K562 (cell line): ENCODE measurements around the gene DNAH9. TPM values are rescaled to one million over a fixed set of nuclear protein-coding genes. Genes with fewer than 3 reads are reported as not detected.
"Not testable (repeated sequence)": the region's sequence is repeated elsewhere in the genome, so short reads cannot be mapped to it uniquely, and the experiment has no call there.

ENCODE experiments used
- ATAC-seq: fragments of 200-7000 bp; cut with Tn5 transposase; 3 replicates; pipeline ENCODE4 v1.9.1; 2020; ENCODE audit warnings: moderate library complexity
- BruUV-seq: library from RNA; stranded (reverse); fragments of 400-500 nt; replicated peaks from 2 replicates; lab custom pipeline; 2021; lab: Mats Ljungman, UMichigan
- CTCF ChIA-PET: fragments of 300-600 bp; formaldehyde crosslinking; extraction: SDS; loops from one replicate; lab custom pipeline; 2021; ENCODE audit warnings: low intra/inter-chr PET ratio; lab: Yijun Ruan, JAX
- POLR2A ChIA-PET: fragments of 300-600, 350-650 bp; sonication (Branson Sonifier 250); formaldehyde crosslinking; extraction: SDS; loops from one replicate; lab custom pipeline; 2021; ENCODE audit warnings: antibody characterized with exemption, inconsistent platforms; lab: Yijun Ruan, JAX
- DNase-seq, 4 experiments: peaks; one replicate each; pipeline versions ENCODE4 v3.0.0 to v3.0.0-alpha.2; 2011 to 2018; ENCODE audit warnings: low spot score in 3 of 4, mixed read lengths in 3 of 4; ENCODE audit errors: extremely low read depth in 1 of 4
- FAIRE-seq: peaks from 2 replicates; lab custom pipeline; 2011; peaks lifted over from hg19 to GRCh38; lab: Jason Lieb, UNC
- H2AFZ ChIP-seq: 2 replicates; pipeline ENCODE4 v1.6.0; 2011; ENCODE audit warnings: low read depth, low read length, control low read depth, inconsistent platforms
- H3K27ac ChIP-seq: fragments of 200-600 bp; 3 replicates; pipeline ENCODE4 v1.8.0; 2011; ENCODE audit warnings: low read depth, mild to moderate bottlenecking, control low read depth, inconsistent platforms, low read length, moderate library complexity, mixed read lengths; ENCODE audit errors: extremely low read depth
- H3K27me3 ChIP-seq, 2 experiments: fragments of 300-600 bp in 1 of 2; 2 replicates in 1 of 2; 3 replicates in 1 of 2; pipeline versions ENCODE4 v1.6.0 to v1.8.0; 2011; ENCODE audit warnings: inconsistent platforms in 2 of 2, low read length in 2 of 2, mild to moderate bottlenecking in 1 of 2, mixed read lengths in 1 of 2, moderate library complexity in 1 of 2; ENCODE audit not compliant: control insufficient read depth in 2 of 2, insufficient read depth in 2 of 2
- H3K36me3 ChIP-seq: fragments of 300-600 bp; 3 replicates; pipeline ENCODE4 v1.8.0; 2011; ENCODE audit warnings: mild to moderate bottlenecking, low read length, inconsistent platforms; ENCODE audit not compliant: control insufficient read depth, insufficient read depth
- H3K4me1 ChIP-seq, 2 experiments: fragments of 200-600 bp in 1 of 2; replicated peaks in 1 of 2; 2 replicates in 1 of 2; 3 replicates in 1 of 2; pipeline versions ENCODE4 v1.5.1 to v1.8.0; 2011; ENCODE audit warnings: inconsistent platforms in 2 of 2, low read length in 2 of 2, mild to moderate bottlenecking in 1 of 2, mixed read lengths in 1 of 2, moderate library complexity in 1 of 2; ENCODE audit not compliant: control insufficient read depth in 2 of 2, insufficient read depth in 2 of 2
- H3K4me2 ChIP-seq: 2 replicates; pipeline ENCODE4 v1.6.1; 2011; ENCODE audit warnings: low read length, control low read depth, inconsistent platforms, mixed read lengths; ENCODE audit not compliant: insufficient read depth
- H3K4me3 ChIP-seq: fragments of 200-600 bp; sonication (generic), shearing (Covaris generic); 2 replicates; pipeline ENCODE4 v1.5.1; 2016; ENCODE audit warnings: control low read depth, inconsistent platforms
- H3K79me2 ChIP-seq: fragments of 200-600 bp; 3 replicates; pipeline ENCODE4 v1.8.0; 2011; ENCODE audit warnings: low read length, inconsistent platforms; ENCODE audit not compliant: control insufficient read depth, insufficient read depth
- H3K9ac ChIP-seq, 2 experiments: 2 replicates each; pipeline versions ENCODE4 v1.6.0 to v1.6.1; 2011; ENCODE audit warnings: low read depth in 2 of 2, low read length in 2 of 2, control low read depth in 1 of 2, inconsistent platforms in 1 of 2, mild to moderate bottlenecking in 1 of 2, mixed read lengths in 1 of 2; ENCODE audit not compliant: insufficient read depth in 1 of 2
- H3K9me1 ChIP-seq: one replicate; pipeline ENCODE4 v1.6.0; 2011; ENCODE audit warnings: inconsistent platforms, mild to moderate bottlenecking, low read length, moderate library complexity; ENCODE audit not compliant: control insufficient read depth, insufficient read depth
- H3K9me3 ChIP-seq: replicated peaks from 2 replicates; pipeline ENCODE4 v1.5.1; 2011; ENCODE audit warnings: low read depth, low read length, inconsistent platforms; ENCODE audit not compliant: control insufficient read depth, insufficient read depth
- H4K20me1 ChIP-seq: replicated peaks from 2 replicates; pipeline ENCODE4 v1.6.1; 2011; ENCODE audit warnings: low read length, inconsistent platforms, mixed read lengths; ENCODE audit not compliant: control insufficient read depth, insufficient read depth
- FOXJ3 ChIP-seq: sonication (generic); formaldehyde crosslinking; IDR thresholded peaks from 2 replicates; pipeline ENCODE4 v1.4.0; 2020; ENCODE audit warnings: mild to moderate bottlenecking, missing genetic modification reagents
- GTF2E2 ChIP-seq: fragments of 200-800 bp; sonication (Bioruptor generic); IDR thresholded peaks from 2 replicates; pipeline ENCODE4 v1.6.1; 2016; ENCODE audit warnings: missing genetic modification characterization, missing compliant biosample characterization
- HDAC2 ChIP-seq: fragments of 450-650 bp; IDR thresholded peaks from 2 replicates; pipeline ENCODE4 v1.6.1; 2016; ENCODE audit warnings: mild to moderate bottlenecking
- MCM5 ChIP-seq: fragments of 450-650 bp; IDR thresholded peaks from 2 replicates; pipeline ENCODE4 v1.6.1; 2016; ENCODE audit warnings: low read depth
- RFX1 ChIP-seq: fragments of 450-650 bp; IDR thresholded peaks from 2 replicates; pipeline ENCODE4 v1.6.1; 2016; ENCODE audit warnings: mild to moderate bottlenecking, moderate library complexity
- TRIM24 ChIP-seq, 2 experiments: fragments of 450-650 bp; IDR thresholded peaks; 2 replicates each; pipeline ENCODE4 v1.6.1; 2016
- ZC3H11A ChIP-seq: IDR thresholded peaks from 2 replicates; pipeline ENCODE4 v1.6.1; 2012; ENCODE audit warnings: low read depth, low read length, improper control_type of control experiment
- ZFP36 ChIP-seq: fragments of 150-350 bp; IDR thresholded peaks from 2 replicates; pipeline ENCODE4 v1.6.1; 2018; ENCODE audit warnings: low read length, low read depth; ENCODE audit not compliant: partially characterized antibody
- ZNF146 ChIP-seq: IDR thresholded peaks from one replicate; pipeline ENCODE4 v1.6.1; 2018; ENCODE audit warnings: missing compliant biosample characterization; ENCODE audit not compliant: unreplicated experiment
- ZNF175 ChIP-seq: fragments of 200-800 bp; sonication (Bioruptor generic); IDR thresholded peaks from 2 replicates; pipeline ENCODE4 v1.6.1; 2016; ENCODE audit warnings: low read depth, mild to moderate bottlenecking, missing genetic modification characterization, missing compliant biosample characterization
- WGBS: fragments of 100-300 bp; shearing (Covaris generic); methylation state at CpG from one replicate; pipeline ENCODE4 v1.1.6; 2016; ENCODE audit warnings: low coverage, mixed read lengths; ENCODE audit not compliant: insufficient coverage; ENCODE audit errors: missing lambda C conversion rate; 5-methylcytosine and 5-hydroxymethylcytosine counted together
- in situ Hi-C: fragments of 300-500 bp; cut with MboI; formaldehyde crosslinking; loops from 4 replicates; pipeline ENCODE4 v1.15.0; 2018; ENCODE audit warnings: inconsistent platforms, mixed read lengths
- intact Hi-C: fragments of 100-400 bp; cut with micrococcal nuclease; formaldehyde crosslinking; loops from 2 replicates; pipeline ENCODE4 v1.14.2; 2022
- polyA plus RNA-seq, 8 experiments: library from polyadenylated mRNA; depleted of rRNA in 4 of 8; stranded (reverse) in 5 of 8; unstranded in 3 of 8; fragments of >200 nt; fragmentation: Nextera tagmentation in 2 of 8; fragmentation: Illumina TruSeq in 1 of 8; extraction: Ambion mirVana in 2 of 8; extraction: Trizol in 1 of 8; gene quantifications; 2 replicates each; pipeline versions ENCODE4 v1.2.1 to v1.2.3, GENCODE V29; 2011 to 2014; ENCODE audit warnings: inconsistent platforms in 1 of 8, missing spikeins in 1 of 8
- total RNA-seq, 7 experiments: library from RNA; depleted of rRNA in 6 of 7; stranded (reverse); fragments of >200 nt in 6 of 7; fragmentation: Illumina TruSeq in 2 of 7; extraction: Trizol in 2 of 7; gene quantifications; 2 replicates each; pipeline versions ENCODE4 v1.2.1 to v1.2.3, GENCODE V29; 2011 to 2021; ENCODE audit warnings: low replicate concordance in 1 of 7
- TF ChIP-seq, protein P1 (sequence below): fragments of 450-650 bp; IDR thresholded peaks from one replicate; pipeline ENCODE4 v1.6.1; 2018; ENCODE audit warnings: mild to moderate bottlenecking, moderate library complexity; ENCODE audit not compliant: partially characterized antibody
- TF ChIP-seq, protein P2 (sequence below): fragments of 250-450 bp; sonication (Bioruptor Pico); IDR thresholded peaks from 2 replicates; pipeline ENCODE4 v1.8.0; 2021; ENCODE audit warnings: moderate library complexity, mild to moderate bottlenecking, inconsistent platforms

Gene DNAH9
- total and polyA plus RNA-seq, 9 of the 15 experiments (the other 6 are each of a cell fraction or from before 2014, with no cell fraction given) = not detected

DNA sequence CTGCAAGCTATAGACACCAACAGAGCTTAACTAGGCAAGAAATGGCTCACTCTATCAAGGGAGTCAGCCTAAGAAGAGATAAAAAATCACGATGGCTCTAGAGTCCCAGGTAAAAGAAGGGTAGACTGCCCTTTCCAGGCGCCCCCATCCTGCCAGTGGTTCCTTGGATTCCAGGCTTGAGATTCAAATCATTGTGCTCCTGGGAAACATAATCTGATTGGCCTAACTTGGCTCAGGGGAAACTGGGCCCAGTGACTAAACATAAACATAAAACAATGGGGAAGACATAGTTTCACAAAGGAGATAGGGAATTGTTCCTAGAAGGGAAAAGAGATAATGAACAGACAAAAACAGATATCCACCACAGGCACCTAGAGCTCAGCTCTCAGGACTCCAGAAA is 342.6 kb downstream of the DNAH9 start (continued):
- no peak for TF ChIP-seq FOXJ3
- TF ChIP-seq, all 486 proteins: peak for 0

DNA sequence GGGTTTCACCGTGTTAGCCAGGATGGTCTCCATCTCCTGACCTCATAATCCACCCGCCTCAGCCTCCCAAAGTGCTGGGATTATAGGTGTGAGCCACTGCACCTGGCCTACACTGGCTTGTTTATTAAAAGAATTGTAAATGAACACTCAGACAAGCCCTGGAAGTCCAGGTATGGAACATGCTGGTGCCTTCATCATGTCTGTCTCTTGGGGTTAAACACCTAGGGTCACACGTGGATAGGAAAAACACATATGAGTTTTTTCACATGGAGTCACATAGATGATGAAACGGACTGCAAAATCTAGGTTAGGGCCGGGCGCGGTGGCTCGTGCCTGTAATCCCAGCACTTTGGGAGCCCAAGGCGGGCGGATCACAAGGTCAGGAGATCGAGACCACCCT is 344.8 kb downstream of the DNAH9 start:
- in situ Hi-C loops, H3K4me2 ChIP-seq, H3K9me1 ChIP-seq, H3K36me3 ChIP-seq, DNase-seq, H3K4me3 ChIP-seq, H2AFZ ChIP-seq, H3K9me3 ChIP-seq, BruUV-seq, CTCF ChIA-PET, FAIRE-seq: not testable (repeated sequence)
- POLR2A ChIA-PET = interaction anchor here (0.6 kb wide), 1 partner anchor 10 kb away, joined by 3 read pairs; no protein-coding TSS in a partner anchor
- H3K27me3 ChIP-seq = peaks cover 6 to 17% of the 10 kb centered on the region in 2 experiments; a peak in 4 of 5 replicates
- TF ChIP-seq TRIM24 (IDR thresholded peaks at IDR 0.05) = peak; percentile 16 to 39; a peak in 2 of 4 replicates
- TF ChIP-seq, all 486 proteins: peak for 1; not testable (repeated sequence) for 485
- H3K27ac ChIP-seq, H3K79me2 ChIP-seq, H4K20me1 ChIP-seq, ATAC-seq, intact Hi-C loops, H3K4me1 ChIP-seq, H3K9ac ChIP-seq: not testable (repeated sequence)
- WGBS = 4% methylated on average over 4 of the region's 11 CpGs

DNA sequence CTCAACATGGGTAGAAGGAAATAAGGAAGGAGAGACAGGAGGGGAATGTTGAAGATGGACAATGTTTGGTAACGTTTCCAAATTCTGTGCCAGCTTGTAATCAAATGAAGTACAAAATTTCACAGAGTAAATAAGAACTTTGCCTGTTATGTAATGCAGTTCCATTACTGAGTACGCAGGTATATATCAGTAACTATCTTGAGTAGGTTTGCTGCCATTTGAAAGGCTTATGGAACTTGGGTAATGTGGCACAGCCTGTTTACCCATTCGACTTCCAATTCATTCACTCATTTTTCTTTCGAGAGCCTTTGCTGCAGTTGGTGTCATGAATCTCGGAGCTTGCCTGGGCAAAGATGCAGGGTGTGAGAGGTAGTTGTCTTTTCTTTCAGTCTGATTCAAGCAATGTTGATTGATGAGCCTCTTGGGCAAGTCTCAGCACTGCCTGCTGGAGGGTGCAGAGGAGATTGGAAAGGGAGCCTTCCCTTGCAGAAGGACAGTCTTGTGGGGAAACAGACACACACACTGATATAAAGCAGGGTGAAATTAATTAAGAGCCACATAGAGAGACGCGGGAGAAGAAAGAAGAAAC is 345.6 kb downstream of the DNAH9 start:
- in situ Hi-C loops = no loop called here
- FAIRE-seq (no peak), ATAC-seq (no peak)

More for the DNA sequence above, 345.6 kb downstream of the DNAH9 start:
- ChIA-PET POLR2A (no interaction called here), CTCF (no interaction called here)
- no peak overlapping the region for H3K4me3 ChIP-seq
- intact Hi-C loops = no loop called here
- no peak overlapping the region for H2AFZ ChIP-seq
- TF ChIP-seq MCM5 (no peak), ZC3H11A (no peak), ZNF175 (CRISPR knock-in tag) (no peak), ZNF146 (no peak), GTF2E2 (no peak), RFX1 (no peak), HDAC2 (no peak), ZFP36 (no peak)
- TF ChIP-seq, protein P1, sequence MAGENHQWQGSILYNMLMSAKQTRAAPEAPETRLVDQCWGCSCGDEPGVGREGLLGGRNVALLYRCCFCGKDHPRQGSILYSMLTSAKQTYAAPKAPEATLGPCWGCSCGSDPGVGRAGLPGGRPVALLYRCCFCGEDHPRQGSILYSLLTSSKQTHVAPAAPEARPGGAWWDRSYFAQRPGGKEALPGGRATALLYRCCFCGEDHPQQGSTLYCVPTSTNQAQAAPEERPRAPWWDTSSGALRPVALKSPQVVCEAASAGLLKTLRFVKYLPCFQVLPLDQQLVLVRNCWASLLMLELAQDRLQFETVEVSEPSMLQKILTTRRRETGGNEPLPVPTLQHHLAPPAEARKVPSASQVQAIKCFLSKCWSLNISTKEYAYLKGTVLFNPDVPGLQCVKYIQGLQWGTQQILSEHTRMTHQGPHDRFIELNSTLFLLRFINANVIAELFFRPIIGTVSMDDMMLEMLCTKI = no peak
- TF ChIP-seq, protein P2, sequence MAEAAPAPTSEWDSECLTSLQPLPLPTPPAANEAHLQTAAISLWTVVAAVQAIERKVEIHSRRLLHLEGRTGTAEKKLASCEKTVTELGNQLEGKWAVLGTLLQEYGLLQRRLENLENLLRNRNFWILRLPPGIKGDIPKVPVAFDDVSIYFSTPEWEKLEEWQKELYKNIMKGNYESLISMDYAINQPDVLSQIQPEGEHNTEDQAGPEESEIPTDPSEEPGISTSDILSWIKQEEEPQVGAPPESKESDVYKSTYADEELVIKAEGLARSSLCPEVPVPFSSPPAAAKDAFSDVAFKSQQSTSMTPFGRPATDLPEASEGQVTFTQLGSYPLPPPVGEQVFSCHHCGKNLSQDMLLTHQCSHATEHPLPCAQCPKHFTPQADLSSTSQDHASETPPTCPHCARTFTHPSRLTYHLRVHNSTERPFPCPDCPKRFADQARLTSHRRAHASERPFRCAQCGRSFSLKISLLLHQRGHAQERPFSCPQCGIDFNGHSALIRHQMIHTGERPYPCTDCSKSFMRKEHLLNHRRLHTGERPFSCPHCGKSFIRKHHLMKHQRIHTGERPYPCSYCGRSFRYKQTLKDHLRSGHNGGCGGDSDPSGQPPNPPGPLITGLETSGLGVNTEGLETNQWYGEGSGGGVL = no peak
- H3K9me3 ChIP-seq = no peaks in the 10 kb centered on the region
- H3K9me1 ChIP-seq = no peaks in the 10 kb centered on the region
- H3K27ac ChIP-seq = no peak overlapping the region
- BruUV-seq = no TSS peak
- no peak overlapping the region for H3K4me2 ChIP-seq
- WGBS = 3% methylated on average over 7 of the region's 7 CpGs
- no peaks in the 10 kb centered on the region for H3K36me3 ChIP-seq
- H3K27me3 ChIP-seq = peaks cover 6 to 17% of the 10 kb centered on the region in 2 experiments; a peak in 4 of 5 replicates
- DNase-seq = no peak
- H3K9ac ChIP-seq = no peak overlapping the region
- no peaks in the 10 kb centered on the region for H4K20me1 ChIP-seq
- H3K79me2 ChIP-seq = no peaks in the 10 kb centered on the region
- H3K4me1 ChIP-seq = no peaks in the 10 kb centered on the region
